ENCODE data around the gene TSFM.
A peak's percentile ranks its signal among the peaks of the same experiment; 100 is the strongest.

The TSFM gene

DNA sequence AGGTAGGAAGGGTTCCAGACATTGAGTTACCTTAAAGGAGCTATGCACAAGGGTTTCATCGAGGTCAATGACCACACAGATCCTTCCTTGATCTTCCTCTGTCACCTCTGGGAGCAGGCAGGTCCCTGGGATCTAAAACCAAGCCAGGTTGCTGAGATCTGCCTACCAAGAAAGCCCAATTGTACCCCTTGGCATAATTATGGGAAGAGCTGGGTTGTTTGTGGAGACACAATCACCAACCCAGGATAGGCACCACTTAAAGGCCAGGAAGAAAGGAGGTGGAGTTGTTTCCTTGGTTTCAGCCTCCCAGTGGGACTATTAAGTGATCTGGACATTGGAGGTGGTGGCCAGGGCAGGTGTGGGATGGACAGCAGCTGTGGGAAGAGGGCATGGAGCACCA, 44.4 kb downstream of the TSFM start:
- FAIRE-seq, result peak; percentile 35
- DNase-seq (ENCODE audit: insufficient read length, low spot score), result no peak

DNA sequence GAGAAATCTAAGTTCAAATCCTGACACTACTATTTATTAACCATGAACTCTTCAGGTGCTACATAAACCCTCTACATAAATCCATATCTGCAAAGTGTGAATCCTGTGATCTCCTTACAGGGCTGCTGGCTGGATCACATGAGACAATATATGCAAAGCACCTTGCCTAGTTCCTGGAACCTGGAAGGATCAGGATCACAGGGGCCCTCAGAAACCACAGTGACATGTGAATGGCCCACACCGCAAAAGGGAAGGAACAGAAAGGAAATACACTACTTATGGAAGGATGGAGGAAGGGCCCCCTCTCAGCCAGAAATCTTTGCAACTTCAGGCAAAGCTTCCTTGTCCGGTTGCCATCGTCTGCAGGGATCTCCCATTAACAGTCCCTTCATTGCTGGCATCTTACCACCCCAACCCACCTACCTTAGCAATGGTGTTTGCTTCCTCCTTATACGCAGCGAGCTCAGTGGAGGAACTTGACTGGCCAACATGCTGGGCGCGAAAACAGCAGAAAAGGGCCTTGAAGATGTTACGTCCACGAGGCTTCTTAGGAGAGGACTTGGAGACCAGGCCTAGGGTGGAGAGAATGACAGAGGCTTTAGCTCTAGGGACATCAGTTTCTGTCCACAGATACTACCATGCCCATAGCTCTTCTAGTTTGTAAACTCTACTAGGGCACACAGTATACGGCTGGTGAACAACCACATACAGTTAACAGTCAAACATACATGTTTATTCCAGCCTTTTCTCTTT, 46.6 kb downstream of the TSFM start:
- FAIRE-seq (no peak), DNase-seq (ENCODE audit: insufficient read length, low spot score) (no peak)

DNA sequence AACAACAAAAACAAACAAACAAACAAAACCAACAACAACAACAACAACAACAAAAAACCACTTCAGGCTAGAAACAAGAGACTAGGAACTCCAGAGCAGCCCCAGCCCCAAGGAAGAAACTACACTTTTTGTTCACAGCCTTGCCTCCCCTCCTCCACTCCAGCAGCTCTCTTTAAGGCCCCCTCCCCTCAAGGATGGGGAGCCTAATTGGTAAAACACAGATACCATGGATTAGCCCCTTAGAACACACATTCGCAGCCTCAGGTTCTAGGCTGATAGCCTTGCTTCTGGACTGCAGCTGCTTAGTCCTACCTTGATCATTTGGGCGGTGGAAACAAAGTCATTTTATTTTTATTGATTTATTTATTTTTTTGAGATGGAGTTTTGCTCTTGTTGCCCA, 47.8 kb downstream of the TSFM start:
- FAIRE-seq (no peak), DNase-seq (ENCODE audit: insufficient read length, low spot score) (no peak)

DNA sequence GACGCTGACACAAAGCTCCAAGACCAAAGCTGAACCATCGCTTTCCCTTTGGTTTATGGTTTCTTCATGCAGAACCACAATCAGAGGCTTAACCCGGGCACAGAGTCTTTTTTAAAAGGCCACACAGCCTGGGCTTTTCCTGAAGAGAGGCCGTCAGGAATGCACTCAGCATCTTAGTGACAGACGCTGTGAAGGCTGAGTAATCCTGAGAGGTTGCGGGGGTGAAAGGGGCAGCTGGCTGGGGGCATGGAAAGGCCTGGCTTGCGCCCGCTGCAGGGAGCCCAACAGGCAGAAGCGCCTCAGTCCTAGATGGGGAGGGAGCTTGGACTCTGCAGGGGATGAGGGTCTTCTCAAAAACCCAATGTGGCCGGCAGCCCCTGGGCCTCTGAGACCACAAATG, 50.4 kb downstream of the TSFM start:
- DNase-seq (ENCODE audit: insufficient read length, low spot score), result no peak
- no peak for FAIRE-seq

DNA sequence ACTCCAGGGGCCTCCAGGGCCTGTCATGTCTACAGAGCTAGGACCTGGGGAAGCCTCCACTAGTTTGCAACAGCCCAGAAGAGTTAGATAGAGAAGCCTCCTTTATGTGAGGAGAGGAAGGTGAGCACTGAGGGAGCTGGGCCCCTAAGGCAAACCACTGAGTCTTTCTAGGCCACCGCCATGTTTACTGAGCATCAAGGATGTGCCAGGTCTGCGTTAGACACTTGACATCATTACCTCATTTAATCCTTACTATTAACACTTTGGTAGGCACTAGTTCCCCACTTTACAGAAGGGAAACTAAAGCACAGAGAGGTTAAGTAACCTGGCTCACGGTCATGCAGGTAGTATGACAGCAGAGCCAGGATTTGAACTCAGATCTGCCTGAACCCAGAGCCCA, 51.1 kb downstream of the TSFM start:
- DNase-seq (ENCODE audit: insufficient read length, low spot score) (no peak), FAIRE-seq (no peak)

DNA sequence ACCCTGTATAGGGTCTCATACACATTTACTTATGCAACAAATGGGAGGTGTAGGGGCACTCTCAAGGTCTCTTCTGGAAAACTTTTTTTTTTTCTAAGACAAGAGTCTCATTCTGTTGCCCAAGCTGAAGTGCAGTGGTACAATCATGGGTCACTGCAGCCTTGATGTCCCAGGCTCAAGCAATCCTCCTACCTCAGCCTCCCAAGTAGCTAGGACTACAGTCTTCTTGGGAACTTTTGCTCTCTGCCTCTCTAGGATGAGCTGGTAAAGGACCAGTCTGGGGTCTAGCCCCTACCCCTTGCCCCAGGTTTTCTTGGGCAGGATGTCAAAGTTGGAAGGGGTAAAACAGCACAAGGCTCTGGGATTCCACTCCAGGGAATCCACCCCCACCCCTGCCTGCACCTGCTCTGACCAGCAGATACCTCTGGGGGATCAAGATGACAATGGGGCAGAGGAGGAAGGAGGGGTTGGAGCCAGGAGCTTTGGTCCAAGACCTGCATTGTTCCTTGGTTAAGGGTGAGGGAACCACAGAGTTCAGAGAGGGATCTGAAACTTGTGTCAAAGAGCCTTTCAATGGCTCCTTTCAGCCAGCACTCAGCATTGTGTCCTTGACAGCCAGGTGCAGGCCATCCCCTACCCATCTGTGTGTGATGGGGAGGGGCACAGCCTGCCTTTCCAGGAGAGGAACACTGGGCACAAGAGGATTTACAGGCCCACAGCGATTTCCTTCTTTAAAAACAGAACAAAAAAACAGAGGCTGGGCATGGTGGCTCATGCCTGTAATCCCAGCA, 51.7 kb downstream of the TSFM start:
- DNase-seq (ENCODE audit: insufficient read length, low spot score), result no peak

DNA sequence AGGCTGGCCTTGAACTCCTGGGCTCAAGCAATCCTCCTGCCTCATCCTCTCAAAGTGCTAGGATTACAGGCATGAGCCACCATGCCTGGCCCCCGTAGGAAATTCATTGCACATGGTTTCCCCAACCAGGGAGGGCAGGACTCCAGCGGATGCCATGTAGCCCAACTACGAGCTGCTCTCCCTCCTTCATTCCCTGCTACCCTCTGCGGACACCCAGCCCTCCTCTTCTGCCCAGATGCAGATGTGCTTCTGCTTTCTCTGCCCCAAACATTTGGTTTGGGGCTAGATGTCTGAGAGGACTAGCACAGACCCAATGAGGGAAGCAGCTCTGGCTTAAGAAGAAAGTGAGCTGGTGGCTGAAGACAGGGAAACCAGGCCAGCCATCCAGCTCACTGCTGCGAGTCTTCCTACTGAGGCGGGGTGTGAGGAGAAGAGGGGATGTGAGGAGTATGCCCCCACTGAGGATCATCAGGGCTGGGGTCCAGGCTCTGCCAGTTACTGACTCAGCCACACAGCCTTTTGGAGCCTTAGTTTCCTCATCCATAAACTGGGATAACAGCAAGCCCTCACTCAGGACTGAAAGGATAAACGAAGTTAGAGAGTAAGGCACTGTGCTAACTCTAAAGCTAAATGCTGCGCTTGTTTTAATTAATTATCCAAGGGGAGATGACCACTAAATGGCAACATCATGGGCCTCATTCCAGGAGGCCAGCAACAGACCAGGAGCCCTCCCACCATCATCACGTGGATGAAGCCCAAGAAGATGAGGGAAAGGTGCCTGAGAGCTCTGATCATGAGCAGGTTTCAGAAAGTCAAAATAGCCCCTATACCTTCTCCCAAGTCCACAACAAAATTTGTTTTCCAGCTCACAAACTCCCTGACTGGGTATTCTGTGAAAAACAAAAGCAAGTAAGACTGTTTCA, 53.0 kb downstream of the TSFM start:
- DNase-seq (ENCODE audit: insufficient read length, low spot score) (no peak), FAIRE-seq (no peak)

More for the DNA sequence above, 51.7 kb downstream of the TSFM start:
- FAIRE-seq, result peak; percentile 8

DNA sequence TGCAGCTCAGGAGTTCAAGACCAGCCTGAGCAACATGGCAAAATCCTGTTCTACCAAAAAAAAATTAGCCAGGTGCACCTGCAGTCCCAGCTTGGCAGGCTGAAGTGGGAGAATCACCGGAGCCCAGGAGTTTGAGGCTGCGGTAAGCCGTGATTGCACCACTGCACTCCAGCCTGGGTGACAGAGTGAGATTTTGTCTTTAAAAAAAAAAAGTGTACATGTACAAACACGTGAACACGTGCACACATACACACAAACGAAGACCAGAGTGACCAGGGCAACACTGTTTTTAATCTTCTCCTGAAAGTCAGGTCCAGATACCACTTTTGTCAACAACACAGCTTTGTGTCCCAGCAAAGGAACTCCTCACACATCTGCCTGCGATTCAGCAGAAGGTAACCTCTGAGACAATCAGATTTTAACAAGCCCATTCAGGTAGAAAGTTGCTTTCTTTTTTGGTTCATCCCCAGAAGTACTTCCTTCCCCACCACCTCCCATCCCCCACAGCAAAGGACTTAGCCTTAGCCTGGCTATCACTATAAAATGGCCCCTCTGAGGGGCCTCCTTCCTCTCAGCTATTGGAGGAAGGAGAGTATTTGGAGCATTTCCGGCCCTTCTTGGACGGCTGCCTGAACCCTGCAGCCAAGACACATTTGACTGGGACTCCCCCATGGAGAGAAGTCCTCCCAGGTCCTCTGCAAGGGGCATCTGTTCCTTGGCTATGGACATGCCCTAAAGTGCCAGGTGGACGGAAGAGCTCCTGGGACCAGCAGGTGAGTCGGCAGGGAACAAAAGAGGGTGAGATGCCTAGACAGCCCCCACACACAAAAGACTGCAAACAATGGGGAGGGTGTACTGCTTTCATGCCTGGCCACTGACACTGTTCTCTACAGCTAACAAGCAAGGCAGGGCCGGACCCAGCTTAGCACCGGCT, 54.1 kb downstream of the TSFM start:
- FAIRE-seq (peak; percentile 59), DNase-seq (ENCODE audit: insufficient read length, low spot score) (peak; percentile 45)

DNA sequence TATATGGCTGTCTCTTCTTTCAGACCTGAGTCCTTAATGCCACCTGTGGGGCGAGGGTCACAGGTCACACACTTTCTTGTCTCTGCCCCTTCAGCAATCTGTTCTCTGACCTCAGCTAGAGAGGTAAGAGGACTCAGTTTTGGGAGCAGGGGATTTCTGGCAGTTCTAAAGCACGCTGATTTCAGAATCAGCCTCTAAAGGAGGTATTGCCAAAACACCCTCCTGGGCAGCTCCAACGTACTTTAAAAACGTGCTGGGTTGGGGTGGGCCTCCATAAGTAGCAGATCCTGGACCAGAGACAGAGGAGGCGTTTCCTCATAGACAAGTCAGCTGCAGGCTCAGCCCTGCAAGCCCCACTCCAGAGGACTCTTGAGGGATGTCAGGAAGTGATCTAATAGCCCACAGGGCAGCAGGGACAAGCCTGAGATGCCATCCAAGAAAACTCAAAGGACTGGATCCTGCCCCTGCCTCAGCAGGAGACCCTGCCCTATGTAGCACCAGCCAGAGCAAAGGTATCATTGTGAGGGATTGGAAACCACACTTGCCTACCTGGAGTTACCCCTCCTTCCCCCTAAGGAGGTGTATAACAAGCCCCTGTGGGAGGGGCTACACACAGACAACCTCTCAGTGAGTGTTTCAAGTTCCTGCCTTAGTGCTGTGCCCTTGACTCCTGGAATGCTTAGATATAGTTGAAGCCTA, 55.4 kb downstream of the TSFM start:
- DNase-seq (ENCODE audit: insufficient read length, low spot score), result no peak
- peak; percentile 8 for FAIRE-seq

DNA sequence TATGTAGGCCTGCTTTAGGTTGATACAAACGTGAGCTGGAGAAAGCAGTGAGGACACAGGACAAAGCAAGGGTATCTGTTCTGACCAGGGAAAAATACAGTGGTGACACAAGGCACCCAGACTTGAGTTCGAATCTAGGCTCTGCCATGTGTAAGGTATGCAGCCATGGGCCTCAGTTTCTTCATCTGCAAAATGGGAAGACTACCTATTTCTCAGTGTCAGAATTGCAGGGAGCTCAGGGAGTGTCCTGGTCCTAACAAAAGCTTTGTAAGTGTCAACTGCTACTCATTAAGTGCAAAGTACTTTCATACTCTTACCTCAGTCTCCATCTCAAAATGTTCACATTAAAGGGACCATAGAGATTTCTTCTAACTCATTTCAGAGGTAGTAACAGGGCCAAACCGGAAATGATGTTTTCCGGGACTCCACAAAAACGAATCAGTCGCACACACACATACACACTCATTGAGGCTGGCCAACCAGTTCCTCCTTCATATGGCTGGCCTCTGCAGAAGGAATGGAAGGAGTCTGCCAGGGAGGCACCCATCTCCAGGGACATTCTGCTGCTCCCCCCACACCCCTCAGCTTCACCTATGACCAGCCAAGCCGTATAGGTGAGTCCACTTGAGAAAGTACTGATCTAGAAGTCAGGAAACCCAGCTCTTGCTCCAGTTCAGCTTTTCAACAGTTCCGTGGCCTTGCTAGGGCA, 56.2 kb downstream of the TSFM start:
- peak; percentile 53 for FAIRE-seq
- DNase-seq (ENCODE audit: insufficient read length, low spot score), result no peak

DNA sequence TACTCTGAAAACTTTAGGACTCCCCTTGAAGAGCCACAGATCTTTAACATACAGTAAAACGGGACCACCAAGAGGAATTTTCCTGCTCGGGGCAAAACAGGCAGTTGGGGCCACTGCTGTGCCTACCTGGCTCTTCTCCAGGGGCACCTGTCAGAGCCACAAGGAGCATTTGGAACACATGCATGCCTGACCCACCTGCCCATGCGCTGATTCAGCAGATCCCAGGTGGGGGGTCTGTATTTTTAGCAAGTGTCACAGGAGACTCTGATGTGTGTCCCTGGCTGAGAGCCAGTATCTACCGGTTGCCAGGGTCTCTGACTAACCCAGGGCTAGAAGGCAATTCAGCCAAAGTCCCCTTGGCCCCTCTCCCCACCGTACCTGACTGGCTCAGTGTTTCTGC, 57.4 kb downstream of the TSFM start:
- DNase-seq (ENCODE audit: insufficient read length, low spot score) (no peak), FAIRE-seq (no peak)

DNA sequence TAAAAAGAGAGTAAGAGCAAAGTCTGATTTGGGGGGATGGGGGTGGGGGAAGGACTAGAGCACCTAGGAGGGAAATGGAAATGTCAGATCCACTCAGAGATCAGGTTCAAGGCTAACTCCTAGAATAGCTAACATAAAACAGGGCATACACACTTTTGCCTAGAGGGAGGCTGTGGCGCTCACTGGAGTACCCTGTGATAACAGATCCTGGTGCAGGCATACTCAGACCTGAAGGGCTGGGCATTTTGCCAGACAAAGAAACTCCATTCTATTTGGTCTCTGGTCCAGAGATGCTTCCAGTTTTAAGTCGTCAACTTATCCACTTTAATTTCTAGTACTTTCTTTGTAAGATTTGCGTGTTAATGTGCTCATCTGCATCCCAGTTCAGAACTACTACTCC, 58.1 kb downstream of the TSFM start:
- DNase-seq (ENCODE audit: insufficient read length, low spot score), result no peak
- FAIRE-seq, result no peak

DNA sequence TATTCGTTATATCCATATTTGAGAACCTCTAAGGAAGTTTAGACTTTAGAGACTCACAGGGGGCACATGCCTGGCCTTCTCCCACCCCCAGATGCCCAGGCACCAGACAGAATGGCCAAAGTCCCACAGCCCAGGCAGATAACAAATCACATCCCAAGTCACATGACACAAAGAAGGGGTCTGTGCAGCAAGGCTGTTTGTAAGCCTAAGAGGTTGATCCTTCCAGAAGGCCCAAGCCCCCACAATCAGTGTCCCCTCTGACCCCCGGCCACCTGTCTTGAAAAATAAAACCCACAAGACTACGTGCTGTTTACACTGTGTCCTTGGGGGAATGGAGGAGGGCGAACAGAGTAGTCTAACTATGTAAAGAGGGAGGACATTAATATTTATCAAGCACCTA, 58.9 kb downstream of the TSFM start:
- FAIRE-seq (no peak), DNase-seq (ENCODE audit: insufficient read length, low spot score) (no peak)

DNA sequence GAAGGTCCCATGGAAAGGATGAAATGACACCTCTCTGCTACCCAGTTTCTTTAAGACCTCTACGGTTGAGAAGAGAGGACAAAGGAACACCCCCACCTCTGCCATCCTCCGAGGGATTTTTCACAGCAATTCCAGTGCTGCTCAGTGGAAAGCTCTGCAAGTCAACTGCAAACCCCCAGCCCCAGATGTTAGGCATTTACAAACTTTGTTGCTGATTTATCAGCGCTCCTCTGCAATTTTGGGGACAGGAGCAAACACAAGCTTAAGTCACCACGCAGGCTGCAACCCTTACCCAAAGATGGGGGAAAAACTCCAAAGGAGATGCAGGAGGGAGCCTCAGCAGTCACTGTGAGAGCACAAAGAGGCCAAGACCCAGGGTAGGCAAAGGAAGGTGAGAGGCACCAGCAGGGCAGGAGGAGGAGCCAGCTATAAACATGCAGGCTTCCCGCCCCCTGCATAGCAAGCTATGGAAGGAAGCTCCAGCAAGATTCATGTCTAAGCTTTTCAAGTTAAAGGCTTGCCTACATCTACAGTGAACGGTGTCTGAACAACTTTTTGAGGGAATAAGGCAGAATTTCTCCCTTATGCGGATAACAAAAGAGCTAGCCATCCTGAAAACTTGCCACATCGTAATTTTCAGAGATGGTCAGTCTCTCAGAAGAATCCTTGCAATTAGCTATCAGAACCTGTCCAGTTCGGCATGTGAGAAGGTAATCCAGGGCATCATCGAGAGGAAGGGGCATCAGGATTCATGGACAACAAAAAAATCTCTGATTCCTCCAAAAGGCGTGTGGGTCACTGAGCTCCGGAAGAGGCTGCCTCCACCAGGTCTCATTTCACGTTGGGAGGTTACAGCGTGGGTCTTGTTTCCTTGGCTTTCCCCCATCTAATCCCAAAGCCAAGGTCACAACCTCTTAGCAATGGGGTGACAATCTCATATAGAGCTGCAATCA, 60.0 kb downstream of the TSFM start:
- peak; percentile 63 for FAIRE-seq
- DNase-seq (ENCODE audit: insufficient read length, low spot score), result no peak

DNA sequence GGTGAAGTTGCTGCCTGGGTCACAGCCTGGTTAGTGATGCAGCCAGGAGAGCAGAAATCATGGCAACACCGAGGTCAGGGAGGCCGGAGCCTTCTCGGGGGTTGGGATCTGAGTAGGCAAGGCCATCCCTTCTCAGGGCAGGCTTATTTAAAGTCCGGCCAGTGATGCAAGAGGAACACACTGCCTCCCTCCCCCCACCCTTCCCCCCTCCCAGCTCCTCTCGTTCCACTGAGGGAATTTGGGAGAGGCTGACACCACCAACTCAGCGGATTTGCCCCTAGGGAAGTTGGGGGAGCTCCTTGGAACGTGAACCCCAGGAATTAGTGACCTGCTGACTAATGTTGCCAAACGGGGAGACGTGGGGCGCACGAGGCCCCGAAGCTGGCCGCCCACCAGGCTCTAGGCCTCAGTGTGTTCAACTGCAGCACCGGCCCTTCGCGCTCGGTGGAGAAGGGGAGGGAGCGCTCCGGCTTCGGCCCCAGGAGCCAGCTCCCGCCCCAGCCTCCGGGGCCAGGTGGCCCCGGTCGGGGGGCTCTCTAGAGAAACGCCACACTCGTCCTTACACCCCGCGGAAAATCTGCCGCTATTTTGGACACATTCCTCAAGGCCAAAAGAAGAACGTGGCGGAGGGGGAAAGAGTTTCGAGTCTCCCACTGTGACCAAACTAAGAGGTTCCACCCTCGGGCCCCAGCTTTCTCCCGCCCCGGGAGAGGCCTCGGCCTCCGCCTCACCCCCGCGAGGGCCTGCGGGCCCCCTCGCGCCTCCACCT, 62.3 kb downstream of the TSFM start:
- peak; percentile 26 for FAIRE-seq
- no peak for DNase-seq (ENCODE audit: insufficient read length, low spot score)

DNA sequence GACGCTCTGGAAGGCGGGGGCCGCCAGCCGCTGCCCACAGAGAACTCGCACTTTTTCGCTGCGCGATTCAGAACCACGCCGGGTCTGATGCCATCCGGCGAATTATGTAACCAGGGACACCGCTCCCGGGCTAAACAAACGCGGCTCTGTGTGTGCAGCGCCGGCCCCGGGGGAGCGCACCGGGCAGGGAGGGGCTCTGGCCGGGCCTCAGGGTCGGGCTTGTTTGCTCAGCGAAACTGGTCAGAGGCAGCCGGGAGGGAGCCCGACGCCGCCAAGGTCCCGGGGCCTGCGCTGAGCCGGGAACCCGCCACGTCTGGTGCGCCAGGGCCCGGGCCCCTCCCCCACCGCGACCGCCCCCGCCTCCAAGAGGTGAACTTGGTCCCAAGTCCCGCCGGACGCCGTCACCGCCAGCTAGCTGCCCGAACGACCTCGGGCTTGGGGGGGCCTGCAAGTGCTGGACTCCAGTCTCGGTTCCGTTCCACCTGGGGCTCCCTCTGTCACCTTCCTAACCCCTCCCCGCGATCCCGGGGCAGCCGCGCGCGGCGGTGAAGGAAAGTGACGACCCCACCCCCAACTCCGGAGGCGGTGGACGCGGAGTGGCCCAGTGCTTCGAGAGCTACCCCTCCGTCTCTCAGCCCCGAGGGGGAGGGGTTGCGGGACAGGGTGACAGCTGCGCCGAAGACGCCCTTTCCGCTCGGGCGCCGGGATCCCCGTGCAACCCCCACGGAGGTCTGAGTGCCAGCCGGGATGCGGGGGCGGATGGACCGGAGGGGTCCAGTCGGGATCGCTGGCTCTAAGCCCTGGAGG, 63.1 kb downstream of the TSFM start:
- peak; percentile 61 for DNase-seq (ENCODE audit: insufficient read length, low spot score)
- peak; percentile 4 for FAIRE-seq

Data from GM19239 (cell line).